GM21381 (cell line): ENCODE results near the gene TMEM220.
"Not testable (repeated sequence)": the region's sequence is repeated elsewhere in the genome, so short reads cannot be mapped to it uniquely, and the experiment has no call there.

ENCODE experiments used
- ATAC-seq: cut with Tn5 transposase; IDR thresholded peaks from one replicate; pipeline ENCODE4 v1.9.1; 2021; ENCODE audit warnings: mild to moderate bottlenecking, moderate library complexity; ENCODE audit not compliant: unreplicated experiment

Gene TMEM220

GRCh38 chr17:10755592-10756127 lies 25.8 kb upstream of the TMEM220 start:
- ATAC-seq, result no peak

DNA sequence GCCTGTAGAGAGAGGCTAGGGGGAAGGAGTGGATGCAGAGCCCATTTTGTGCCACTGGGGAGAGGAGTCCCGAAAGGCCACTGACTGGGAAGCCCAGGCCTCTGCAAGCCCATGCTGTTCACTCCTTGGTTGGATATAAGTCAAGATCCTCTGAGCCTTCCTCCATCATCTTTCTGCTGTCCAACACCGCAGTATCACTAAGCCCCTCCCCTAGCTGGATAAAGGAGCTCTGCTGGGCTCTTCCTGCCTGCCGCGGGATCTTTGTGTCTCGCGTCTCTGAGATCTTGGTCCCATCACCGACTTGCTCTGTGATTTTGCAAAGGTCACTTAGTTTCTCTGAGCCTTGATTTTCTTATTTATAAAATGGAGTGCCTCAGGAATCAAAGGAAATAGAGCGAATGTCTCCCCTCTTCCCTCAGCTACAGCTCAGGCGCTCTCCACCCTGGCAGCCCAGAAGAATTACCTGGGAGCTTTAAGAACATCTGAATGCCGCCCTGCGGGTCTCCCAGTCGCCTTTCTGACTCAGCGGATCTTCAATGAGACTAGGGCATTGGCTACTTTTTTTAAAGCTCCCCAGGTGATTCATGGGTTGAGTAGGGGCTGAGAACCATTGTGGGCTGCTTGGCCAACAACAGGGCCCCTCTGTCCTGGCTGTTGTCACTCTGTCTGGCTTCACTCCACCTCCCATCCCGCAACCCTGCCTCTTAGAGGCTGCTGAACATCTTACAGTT lies 25.2 kb upstream of the TMEM220 start:
- no peak for ATAC-seq

DNA sequence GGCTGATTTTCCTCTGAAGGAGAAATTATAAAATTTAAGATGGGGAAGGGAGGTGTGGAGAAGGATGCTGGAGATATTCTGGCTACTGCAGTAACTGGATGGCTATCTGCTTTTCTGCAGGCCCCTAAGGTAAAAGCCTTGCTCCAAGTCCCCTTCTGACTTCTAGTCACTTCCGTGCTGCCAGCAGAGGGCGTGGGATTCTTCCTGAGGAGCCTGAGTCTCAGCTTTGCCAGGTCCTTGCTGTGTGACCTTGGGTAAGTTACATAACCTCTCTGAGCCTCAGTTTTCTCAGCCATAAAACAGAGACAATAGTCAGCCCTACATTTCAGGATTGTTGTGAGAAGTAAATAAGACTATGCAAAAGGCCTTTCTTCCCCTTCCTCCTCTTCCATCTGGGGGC lies 24.3 kb upstream of the TMEM220 start:
- no peak for ATAC-seq

- no peak for ATAC-seq
Measured at GRCh38 chr17:10752696-10753095, 22.9 kb upstream of the TMEM220 start.

- ATAC-seq, result no peak
Measured at GRCh38 chr17:10751563-10751962, 21.7 kb upstream of the TMEM220 start.

DNA sequence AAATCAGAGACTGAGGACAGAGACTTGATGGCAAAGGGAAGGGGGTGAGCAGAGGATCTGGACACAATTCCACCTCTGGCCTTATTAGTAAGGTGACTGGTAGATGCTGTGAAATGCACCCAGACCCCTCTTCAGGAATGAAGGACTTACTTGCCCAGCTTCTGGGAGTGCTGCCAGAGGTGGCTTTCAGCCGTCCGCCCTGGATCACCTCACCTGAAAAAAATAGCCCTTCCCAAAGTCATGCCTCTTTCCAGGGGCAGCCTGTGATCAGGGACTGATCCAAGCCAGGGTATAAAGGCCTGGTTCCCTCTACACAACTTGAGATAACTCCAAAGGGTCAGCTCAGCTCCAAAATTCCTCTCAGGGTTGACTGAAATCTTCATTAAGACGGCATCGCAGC lies 20.4 kb upstream of the TMEM220 start:
- no peak for ATAC-seq

DNA sequence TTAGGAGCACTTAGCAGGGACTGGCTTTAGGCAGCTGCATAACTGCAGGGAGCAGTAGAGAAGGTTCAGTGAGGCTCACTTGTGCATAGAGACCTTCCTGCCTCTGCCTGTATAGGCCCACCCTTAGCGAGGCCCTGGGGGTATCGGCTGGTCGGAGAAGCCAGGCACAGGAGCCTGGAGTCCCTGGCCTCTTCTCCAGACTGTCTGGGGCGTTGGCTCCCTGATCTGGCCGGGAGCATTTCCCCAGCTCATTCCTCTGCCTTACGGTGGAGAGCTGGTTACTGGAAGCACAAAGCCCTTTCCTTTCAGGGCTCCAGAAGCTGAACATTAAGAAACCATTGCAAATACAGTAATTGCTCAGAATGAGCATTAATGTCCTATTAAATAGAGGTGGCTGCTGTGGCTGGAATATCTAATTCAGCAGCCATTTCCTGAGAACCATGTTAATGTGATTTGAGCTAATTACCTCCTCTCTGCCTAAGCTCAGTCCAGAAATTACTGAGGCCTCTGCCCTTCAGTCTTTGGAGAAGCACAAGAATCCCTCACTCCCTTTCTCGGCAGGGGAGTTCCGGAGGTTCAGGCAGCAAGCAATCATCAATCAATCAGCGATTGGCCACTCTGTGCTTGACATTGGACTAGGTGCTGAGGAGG lies 18.8 kb upstream of the TMEM220 start:
- ATAC-seq, result no peak

- ATAC-seq, result no peak
Measured at GRCh38 chr17:10745231-10745630, 15.4 kb upstream of the TMEM220 start.

GRCh38 chr17:10744501-10745000 lies 14.7 kb upstream of the TMEM220 start:
- no peak for ATAC-seq

GRCh38 chr17:10743316-10744009 lies 13.6 kb upstream of the TMEM220 start:
- no peak for ATAC-seq

DNA sequence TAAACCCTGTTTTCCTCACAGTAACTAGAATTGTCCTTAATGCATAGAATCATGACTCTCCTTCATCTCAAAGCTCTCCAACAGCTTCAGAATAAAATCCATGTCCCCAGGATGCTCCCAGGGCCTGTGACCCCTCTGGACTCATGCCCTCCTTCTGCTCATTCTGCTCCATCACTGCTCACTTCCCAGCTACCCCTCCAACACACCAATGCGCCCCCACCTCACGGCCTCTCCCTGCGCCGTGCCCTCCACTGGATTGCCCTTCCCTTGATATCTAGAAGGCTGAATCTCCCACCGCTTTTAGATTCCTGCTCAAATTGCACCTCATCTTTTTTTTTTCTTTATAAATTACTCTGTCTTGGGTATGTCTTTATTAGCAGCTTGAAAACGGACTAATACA lies 12.6 kb upstream of the TMEM220 start:
- ATAC-seq, result no peak

DNA sequence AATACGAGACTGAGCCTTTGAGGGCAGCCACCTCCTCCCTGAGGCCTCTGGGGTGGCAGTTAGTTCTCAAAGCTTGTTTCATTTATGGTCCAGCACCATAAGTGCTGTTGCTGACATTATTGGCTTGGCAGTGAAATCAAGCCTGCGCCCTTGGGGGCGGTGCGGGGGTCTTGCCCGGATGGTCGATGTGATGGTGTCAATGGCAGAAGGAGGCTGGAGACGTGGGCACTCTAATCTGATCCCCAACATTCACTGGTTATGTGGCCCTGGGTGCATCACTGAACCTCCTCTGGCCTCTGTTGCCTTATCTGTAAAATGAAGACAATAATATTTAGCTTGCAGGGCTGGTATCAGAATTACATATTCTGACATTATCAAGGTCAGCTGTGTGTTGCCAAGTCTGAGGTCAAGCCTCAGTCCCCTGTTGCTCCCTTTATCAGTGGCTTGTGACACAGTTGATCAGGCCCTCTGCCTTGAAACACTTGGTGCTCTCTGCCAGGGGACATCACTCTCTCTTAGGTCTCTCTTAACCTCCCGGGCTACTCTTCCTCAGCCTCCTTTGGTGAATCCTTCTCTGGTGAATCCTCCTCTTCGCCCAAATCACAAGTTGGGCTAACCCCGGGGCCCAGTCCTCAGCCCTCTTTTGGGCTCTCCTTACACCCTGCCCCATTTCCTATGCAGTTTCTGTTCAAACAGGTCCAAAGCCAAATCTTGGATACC lies 11.8 kb upstream of the TMEM220 start:
- no peak for ATAC-seq

DNA sequence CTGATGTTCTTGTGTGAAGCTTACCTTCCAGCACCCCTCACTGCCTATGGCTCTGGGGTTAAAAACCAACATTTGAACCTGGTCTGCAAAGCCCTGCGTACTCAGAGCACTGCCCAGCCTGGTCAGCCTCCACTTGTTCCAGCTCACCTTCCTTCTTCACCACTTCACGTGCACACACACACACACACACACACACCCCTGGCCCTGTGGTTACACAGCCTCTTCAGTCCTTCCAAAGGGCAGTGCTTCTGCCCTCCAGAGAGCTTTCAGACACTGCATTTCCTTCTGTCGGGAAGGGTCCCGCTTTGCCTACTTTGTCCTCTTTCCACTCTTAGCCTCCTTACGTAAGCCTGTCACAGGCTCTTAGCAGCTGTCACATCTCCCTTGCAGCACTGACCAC lies 9.6 kb upstream of the TMEM220 start:
- ATAC-seq, result no peak

GRCh38 chr17:10738521-10739258 lies 8.9 kb upstream of the TMEM220 start:
- ATAC-seq, result no peak

DNA sequence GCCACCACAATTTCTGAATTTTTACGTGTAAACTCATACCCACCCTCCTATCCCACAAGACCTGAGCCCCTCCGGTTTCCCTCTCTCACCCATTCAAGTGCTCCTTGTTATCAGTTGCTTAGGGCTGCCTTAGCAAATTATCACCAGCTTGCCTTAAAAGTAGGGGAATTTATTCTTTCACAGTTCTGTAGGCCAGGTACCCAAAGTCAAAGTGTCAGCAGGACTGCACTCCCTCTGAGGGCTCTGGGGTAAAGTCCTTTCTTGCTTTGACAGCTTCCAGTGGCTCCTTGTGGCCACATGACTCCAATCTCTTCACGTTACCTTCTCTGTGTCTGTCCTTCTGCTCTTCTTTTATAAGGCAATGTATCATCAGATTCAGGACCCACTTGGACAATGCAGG lies 7.9 kb upstream of the TMEM220 start:
- ATAC-seq, result no peak

- no peak for ATAC-seq
Measured at GRCh38 chr17:10737168-10737622, 7.4 kb upstream of the TMEM220 start.

DNA sequence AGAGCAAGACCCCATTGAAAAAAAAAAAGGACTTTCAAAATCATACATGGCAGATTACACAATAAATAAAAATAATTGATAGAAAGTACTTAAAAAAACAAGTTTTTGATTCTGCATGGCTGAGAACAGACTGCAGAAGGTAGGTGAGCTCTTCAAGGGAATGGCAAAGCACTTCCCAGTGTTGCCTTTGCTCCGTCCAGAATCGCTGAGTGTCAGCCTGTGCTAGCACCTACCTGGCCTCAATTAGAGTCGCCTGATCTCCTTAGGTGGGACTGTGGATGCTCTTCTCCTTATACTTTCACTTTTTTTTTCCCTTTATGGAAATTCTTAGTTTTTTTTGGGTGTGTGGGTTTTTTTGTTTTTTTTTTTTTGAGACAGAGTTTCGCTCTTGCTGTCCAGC lies 6.0 kb upstream of the TMEM220 start:
- no peak for ATAC-seq

- ATAC-seq, result no peak
Measured at GRCh38 chr17:10735251-10735650, 5.4 kb upstream of the TMEM220 start.

GRCh38 chr17:10733666-10734065 lies 3.8 kb upstream of the TMEM220 start:
- no peak for ATAC-seq

DNA sequence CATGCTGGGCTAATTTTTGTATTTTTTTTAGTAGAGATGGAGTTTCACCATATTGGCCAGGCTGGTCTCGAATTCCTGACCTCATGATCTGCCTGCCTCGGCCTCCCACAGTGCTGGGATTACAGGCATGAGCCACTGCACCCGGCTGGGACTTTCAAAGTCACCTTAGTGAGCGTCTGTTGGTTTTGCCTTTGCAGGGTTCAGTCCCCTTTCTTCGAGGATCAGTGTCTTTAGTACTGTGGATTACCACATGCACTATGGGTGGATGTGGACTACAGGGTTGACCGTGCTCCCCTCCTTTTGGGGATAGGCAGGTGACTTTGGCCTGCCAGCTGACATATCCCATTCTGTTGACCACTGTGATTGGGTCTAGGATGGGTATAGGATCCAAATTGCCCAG lies 2.3 kb upstream of the TMEM220 start:
- ATAC-seq, result not testable (repeated sequence)
